Natural killer cell (primary cell): Measurements from ENCODE around the gene CCNI2. TPM values are rescaled to one million over a fixed set of nuclear protein-coding genes. Genes with fewer than 3 reads are reported as not detected.

Experiments
- ATAC-seq, 3 donors: fragments of 150-1000 bp in 2 of 3; fragments of 200-7000 bp in 1 of 3; cut with Tn5 transposase; 1 replicate in 1 of 3; 2 replicates in 2 of 3; pipeline ENCODE4 v1.10.0; 2021; ENCODE audit warnings: mild to moderate bottlenecking in 2 of 3, moderate library complexity in 2 of 3
- DNase-seq, 2 donors: peaks; one replicate each; pipeline versions ENCODE4 v3.0.0 to v3.0.0-alpha.2; 2013 to 2021; ENCODE audit warnings: mixed read lengths in 1 of 2
- H3K27ac ChIP-seq: one replicate; pipeline ENCODE4 v1.5.1; 2013; ENCODE audit warnings: mild to moderate bottlenecking, low read length
- H3K27me3 ChIP-seq: one replicate; pipeline ENCODE4 v1.6.1; 2013; ENCODE audit warnings: low read length; ENCODE audit not compliant: control insufficient read depth, insufficient read depth
- H3K36me3 ChIP-seq: one replicate; pipeline ENCODE4 v1.6.1; 2013; ENCODE audit warnings: low read length; ENCODE audit not compliant: control insufficient read depth, insufficient read depth
- H3K4me1 ChIP-seq: one replicate; pipeline ENCODE4 v1.6.1; 2013; ENCODE audit warnings: low read length; ENCODE audit not compliant: control insufficient read depth, insufficient read depth
- H3K4me3 ChIP-seq: one replicate; pipeline ENCODE4 v1.5.1; 2013; ENCODE audit warnings: low read length
- H3K9me3 ChIP-seq: one replicate; pipeline ENCODE4 v1.6.1; 2013; ENCODE audit warnings: low read length; ENCODE audit not compliant: control insufficient read depth, insufficient read depth
- H3K27ac Mint-ChIP-seq, 2 donors: one replicate each; pipeline ENCODE4 v1.8.0; 2022; ENCODE audit warnings: mild to moderate bottlenecking in 2 of 2, mixed read lengths in 2 of 2, moderate library complexity in 1 of 2
- H3K27me3 Mint-ChIP-seq, 2 donors: one replicate each; pipeline ENCODE4 v1.8.0; 2022; ENCODE audit warnings: low read depth in 2 of 2, mixed read lengths in 2 of 2
- H3K36me3 Mint-ChIP-seq: one replicate; pipeline ENCODE4 v1.8.0; 2022; ENCODE audit warnings: mixed read lengths
- H3K4me1 Mint-ChIP-seq, 2 donors: one replicate each; pipeline ENCODE4 v1.8.0; 2022; ENCODE audit warnings: mixed read lengths in 2 of 2
- H3K4me3 Mint-ChIP-seq: one replicate; pipeline ENCODE4 v1.8.0; 2022; ENCODE audit warnings: mild to moderate bottlenecking, moderate library complexity, mixed read lengths
- H3K9me3 Mint-ChIP-seq, 2 donors: one replicate each; pipeline ENCODE4 v1.8.0; 2022; ENCODE audit warnings: mixed read lengths in 2 of 2
- WGBS: methylation state at CpG from one replicate; pipeline ENCODE4 v1.1.7; 2013; ENCODE audit warnings: missing lambda C conversion rate; ENCODE audit not compliant: insufficient coverage; 5-methylcytosine and 5-hydroxymethylcytosine counted together
- intact Hi-C: fragments of 100-400 bp; cut with micrococcal nuclease; formaldehyde crosslinking; loops from one replicate; pipeline ENCODE4 v1.14.2; 2022
- total RNA-seq, 4 donors: library from RNA; stranded (reverse); fragments of 120-200 nt in 1 of 4; gene quantifications; one replicate each; pipeline versions ENCODE4 v1.2.3 to v1.2.4, GENCODE V29; 2013 to 2022
- TF ChIP-seq, protein P1 (sequence below): fragments of 200-600 bp; IDR thresholded peaks from one replicate; pipeline ENCODE4 v1.8.0; 2022; ENCODE audit warnings: antibody characterized with exemption

CCNI2 gene
- total RNA-seq, 3 donors from 2014 or later (not counting 1 experiment from before 2014, with no cell fraction given), result 0.23 to 1.5 TPM; not detected in 1

DNA sequence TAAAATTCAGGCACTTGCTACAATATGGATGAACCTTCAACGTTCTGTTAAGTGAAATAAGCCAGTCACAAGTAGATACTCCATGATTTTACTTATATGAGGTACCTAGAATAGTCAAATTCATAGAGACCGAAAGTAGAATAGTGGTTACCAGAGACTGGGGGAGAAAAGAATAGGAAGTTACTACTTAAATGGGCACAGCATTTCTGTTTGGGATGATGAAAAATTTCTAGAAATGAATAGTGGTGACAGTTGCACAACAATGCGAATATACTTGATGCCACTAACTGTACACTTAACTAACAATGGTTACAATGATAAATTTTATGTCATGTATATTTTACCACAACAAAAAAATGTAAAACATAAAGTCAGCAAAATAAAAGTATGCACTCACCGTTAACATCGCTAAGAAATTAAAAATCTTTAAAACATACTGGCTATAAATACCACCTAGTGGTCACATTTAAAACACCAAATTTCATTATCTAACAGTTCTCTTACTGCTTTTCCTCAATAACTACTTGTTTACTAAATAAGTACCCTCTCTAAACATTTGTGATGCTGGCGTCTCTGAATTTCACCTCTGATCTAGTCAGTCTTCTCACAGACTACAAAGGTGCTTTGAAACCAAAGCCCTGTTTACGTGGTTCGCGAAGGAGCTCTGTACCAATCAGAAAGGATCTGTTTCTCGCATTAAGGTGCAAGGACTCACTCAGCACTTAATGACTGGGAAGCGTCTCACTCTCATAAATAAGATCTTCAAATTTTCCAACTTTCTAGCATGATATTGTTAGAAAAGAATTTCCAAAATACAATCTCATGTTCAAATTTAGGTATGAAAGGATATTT, 32.5 kb upstream of the CCNI2 start:
- WGBS, result 60% methylated on average over 10 of the region's 11 CpGs
- H3K9me3 ChIP-seq, result no peaks in the 10 kb centered on the region
- H3K27ac ChIP-seq, result no peak overlapping the region
- H3K27me3 ChIP-seq, result no peaks in the 10 kb centered on the region
- DNase-seq (peak in 1 of 2 donors; percentile 40), ATAC-seq (no peak)
- Mint-ChIP-seq H3K27ac (no peak overlapping the region), H3K36me3 (no peaks in the 10 kb centered on the region), H3K9me3 (no peaks in the 10 kb centered on the region), H3K4me3 (no peak overlapping the region), H3K27me3 (no peaks in the 10 kb centered on the region), H3K4me1 (no peaks in the 10 kb centered on the region)
- intact Hi-C loops, result loop anchor here (2.0 kb wide), 1 partner anchor 330 kb away; no protein-coding TSS in a partner anchor
- peaks cover 2% of the 10 kb centered on the region for H3K36me3 ChIP-seq
- no peaks in the 10 kb centered on the region for H3K4me1 ChIP-seq
- no peak overlapping the region for H3K4me3 ChIP-seq
- TF ChIP-seq, protein P1, sequence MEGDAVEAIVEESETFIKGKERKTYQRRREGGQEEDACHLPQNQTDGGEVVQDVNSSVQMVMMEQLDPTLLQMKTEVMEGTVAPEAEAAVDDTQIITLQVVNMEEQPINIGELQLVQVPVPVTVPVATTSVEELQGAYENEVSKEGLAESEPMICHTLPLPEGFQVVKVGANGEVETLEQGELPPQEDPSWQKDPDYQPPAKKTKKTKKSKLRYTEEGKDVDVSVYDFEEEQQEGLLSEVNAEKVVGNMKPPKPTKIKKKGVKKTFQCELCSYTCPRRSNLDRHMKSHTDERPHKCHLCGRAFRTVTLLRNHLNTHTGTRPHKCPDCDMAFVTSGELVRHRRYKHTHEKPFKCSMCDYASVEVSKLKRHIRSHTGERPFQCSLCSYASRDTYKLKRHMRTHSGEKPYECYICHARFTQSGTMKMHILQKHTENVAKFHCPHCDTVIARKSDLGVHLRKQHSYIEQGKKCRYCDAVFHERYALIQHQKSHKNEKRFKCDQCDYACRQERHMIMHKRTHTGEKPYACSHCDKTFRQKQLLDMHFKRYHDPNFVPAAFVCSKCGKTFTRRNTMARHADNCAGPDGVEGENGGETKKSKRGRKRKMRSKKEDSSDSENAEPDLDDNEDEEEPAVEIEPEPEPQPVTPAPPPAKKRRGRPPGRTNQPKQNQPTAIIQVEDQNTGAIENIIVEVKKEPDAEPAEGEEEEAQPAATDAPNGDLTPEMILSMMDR, result peak; percentile 43

DNA sequence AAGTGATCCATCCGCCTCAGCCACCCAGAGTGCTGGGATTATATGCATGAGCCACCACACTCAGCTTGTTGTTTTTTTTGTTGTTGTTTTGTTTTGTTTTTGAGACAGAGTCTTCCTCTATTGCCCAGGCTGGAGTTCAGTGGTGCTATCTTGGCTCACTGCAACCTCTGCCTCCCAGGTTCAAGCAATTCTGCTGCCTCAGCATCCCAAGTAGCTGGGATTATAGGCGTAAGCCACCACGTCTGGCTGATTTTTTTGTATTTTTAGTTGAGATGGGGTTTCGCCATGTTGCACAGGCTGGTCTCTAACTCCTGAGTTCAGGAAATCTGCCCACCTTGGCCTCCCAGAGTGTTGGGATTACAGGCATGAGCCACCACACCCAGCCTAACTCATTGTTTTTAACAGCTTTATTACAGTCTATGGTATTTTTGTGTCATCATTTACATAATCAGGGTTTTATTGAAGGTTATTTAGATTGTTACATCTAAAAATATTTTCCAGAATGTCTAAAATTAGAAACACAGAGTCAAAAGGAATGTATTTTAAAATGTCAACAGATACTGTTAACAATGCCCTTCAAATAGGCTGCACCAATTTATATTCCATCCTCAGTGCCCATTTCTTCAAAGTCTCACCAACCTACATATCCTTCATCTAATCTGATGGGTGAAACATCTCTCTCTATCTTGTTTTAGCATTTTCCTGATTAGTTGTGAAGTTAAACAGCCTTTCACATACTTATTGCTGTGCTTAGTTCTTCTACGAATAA, 28.5 kb upstream of the CCNI2 start:
- Histone ChIP-seq H3K4me1 (no peaks in the 10 kb centered on the region), H3K36me3 (peaks cover 8% of the 10 kb centered on the region), H3K27me3 (no peaks in the 10 kb centered on the region), H3K9me3 (no peaks in the 10 kb centered on the region), H3K27ac (no peak overlapping the region), H3K4me3 (no peak overlapping the region)
- TF ChIP-seq, protein P1, result no peak
- no peaks in the 10 kb centered on the region for H3K27me3 Mint-ChIP-seq
- WGBS, result 99% methylated on average over 4 of the region's 5 CpGs
- ATAC-seq, result no peak
- intact Hi-C loops, result no loop called here
- no peaks in the 10 kb centered on the region for H3K4me1 Mint-ChIP-seq
- H3K36me3 Mint-ChIP-seq, result peaks cover 11% of the 10 kb centered on the region
- no peaks in the 10 kb centered on the region for H3K9me3 Mint-ChIP-seq
- H3K27ac Mint-ChIP-seq, result no peak overlapping the region
- H3K4me3 Mint-ChIP-seq, result no peak overlapping the region
- no peak for DNase-seq

DNA sequence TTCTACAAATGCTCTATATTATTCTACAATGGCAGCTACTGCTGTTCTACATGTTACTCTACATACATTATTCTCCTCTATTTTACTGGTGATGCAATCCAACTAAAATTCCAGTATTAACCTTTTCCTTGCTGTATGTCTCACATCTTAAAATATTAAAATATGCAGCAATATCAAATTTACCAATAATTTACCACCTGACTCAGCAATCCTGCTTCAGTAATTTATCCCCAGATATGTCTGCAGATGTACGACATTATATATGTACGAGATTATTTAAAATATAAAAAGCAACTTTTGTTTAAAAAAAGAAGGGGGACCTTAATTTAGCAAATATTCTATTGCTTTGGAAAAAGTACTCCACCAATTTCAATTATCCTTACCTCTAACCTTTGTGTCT, 21.5 kb upstream of the CCNI2 start:
- Mint-ChIP-seq H3K9me3 (no peaks in the 10 kb centered on the region), H3K36me3 (peaks cover 22% of the 10 kb centered on the region), H3K4me3 (no peak overlapping the region), H3K27me3 (no peaks in the 10 kb centered on the region), H3K27ac (no peak overlapping the region), H3K4me1 (no peaks in the 10 kb centered on the region)
- H3K9me3 ChIP-seq, result no peaks in the 10 kb centered on the region
- H3K36me3 ChIP-seq, result peaks cover 2% of the 10 kb centered on the region
- no CpG with 5 or more reads among the region's 2 CpGs for WGBS
- H3K27ac ChIP-seq, result no peak overlapping the region
- intact Hi-C loops, result no loop called here
- H3K27me3 ChIP-seq, result no peaks in the 10 kb centered on the region
- ATAC-seq (no peak), DNase-seq (no peak)
- no peak overlapping the region for H3K4me3 ChIP-seq
- no peaks in the 10 kb centered on the region for H3K4me1 ChIP-seq
- TF ChIP-seq, protein P1, result no peak
